ENCODE results near the gene TIRAP.
A peak's percentile ranks its signal among the peaks of the same experiment; 100 is the strongest.
"Not testable (repeated sequence)": the region's sequence is repeated elsewhere in the genome, so short reads cannot be mapped to it uniquely, and the experiment has no call there.

TIRAP gene

GRCh38 chr11:126290887-126291286, 8.0 kb downstream of the TIRAP start:
- Histone ChIP-seq H3K4me1 (ENCODE audit: insufficient read depth, low read length) (no peaks in the 10 kb centered on the region), H3K4me3 (ENCODE audit: low read length) (no peak overlapping the region), H3K27me3 (ENCODE audit: insufficient read depth, low read length) (no peaks in the 10 kb centered on the region), H3K9me3 (ENCODE audit: insufficient read depth, low read depth, low read length) (no peaks in the 10 kb centered on the region), H3K27ac (ENCODE audit: low read length) (no peak overlapping the region), H3K36me3 (ENCODE audit: insufficient read depth, low read depth, low read length) (peaks cover 20% of the 10 kb centered on the region), H3K9ac (ENCODE audit: low read depth, low read length) (no peak overlapping the region)

- Histone ChIP-seq H3K4me1 (ENCODE audit: insufficient read depth, low read length) (no peaks in the 10 kb centered on the region), H3K4me3 (ENCODE audit: low read length) (no peak overlapping the region), H3K9me3 (ENCODE audit: insufficient read depth, low read depth, low read length) (no peaks in the 10 kb centered on the region), H3K9ac (ENCODE audit: low read depth, low read length) (no peak overlapping the region), H3K36me3 (ENCODE audit: insufficient read depth, low read depth, low read length) (peaks cover 23% of the 10 kb centered on the region), H3K27ac (ENCODE audit: low read length) (no peak overlapping the region), H3K27me3 (ENCODE audit: insufficient read depth, low read length) (no peaks in the 10 kb centered on the region)
These were observed 10.8 kb downstream of the TIRAP start for GRCh38 chr11:126293726-126294125.

DNA sequence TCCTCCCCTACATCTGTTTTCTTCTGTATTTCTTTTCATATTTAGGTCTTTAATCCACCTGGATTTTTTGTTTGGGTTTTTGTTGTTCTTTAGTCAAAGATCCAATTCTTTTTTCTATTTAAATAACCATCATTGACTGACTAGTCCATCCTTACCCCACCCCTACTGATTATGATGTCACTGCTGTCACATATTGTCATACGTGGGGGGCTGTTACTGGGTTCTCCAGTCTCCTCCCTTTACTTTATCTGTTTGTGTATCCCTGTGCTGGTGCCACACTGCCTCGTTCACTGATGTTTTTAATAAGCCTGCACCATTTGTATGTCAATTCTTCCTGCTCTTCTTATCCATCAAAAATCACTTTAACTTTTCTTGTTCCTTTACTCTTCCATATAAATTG, 14.1 kb downstream of the TIRAP start:
- Histone ChIP-seq H3K4me3 (ENCODE audit: low read length) (no peak overlapping the region), H3K36me3 (ENCODE audit: insufficient read depth, low read depth, low read length) (peaks cover 24% of the 10 kb centered on the region), H3K27ac (ENCODE audit: low read length) (no peak overlapping the region), H3K4me1 (ENCODE audit: insufficient read depth, low read length) (no peaks in the 10 kb centered on the region), H3K9me3 (ENCODE audit: insufficient read depth, low read depth, low read length) (no peaks in the 10 kb centered on the region), H3K9ac (ENCODE audit: low read depth, low read length) (no peak overlapping the region), H3K27me3 (ENCODE audit: insufficient read depth, low read length) (no peaks in the 10 kb centered on the region)

GRCh38 chr11:126303623-126304456, 20.9 kb downstream of the TIRAP start, which contains the start of gene DCPS:
Gene DCPS, plus strand, starts transcription at chr11:126304060. Its CDS starts 21 bp downstream, at chr11:126304081.
- 0 out of 2 replicates have a peak, but pooled peaks cover 5% of the 10 kb centered on the region for H3K4me1 ChIP-seq (ENCODE audit: insufficient read depth, low read length)
- no peaks in the 10 kb centered on the region for H3K9me3 ChIP-seq (ENCODE audit: insufficient read depth, low read depth, low read length)
- H3K27ac ChIP-seq (ENCODE audit: low read length) = peak within 1 kb of the TSS; percentile 95
- H3K4me3 ChIP-seq (ENCODE audit: low read length) = peak within 1 kb of the TSS; percentile 84
- H3K36me3 ChIP-seq (ENCODE audit: insufficient read depth, low read depth, low read length) = peaks cover 6% of the 10 kb centered on the region; the same call in 1 of the 2 replicates
- H3K9ac ChIP-seq (ENCODE audit: low read depth, low read length) = peak within 1 kb of the TSS; percentile 97
- no peaks in the 10 kb centered on the region for H3K27me3 ChIP-seq (ENCODE audit: insufficient read depth, low read length)

- H3K4me3 ChIP-seq (ENCODE audit: low read length) = peak overlapping the region; percentile 84
- H3K27ac ChIP-seq (ENCODE audit: low read length) = peak overlapping the region; percentile 95
These were observed 21.7 kb downstream of the TIRAP start for GRCh38 chr11:126304457-126305075.

GRCh38 chr11:126305699-126306098, 22.8 kb downstream of the TIRAP start:
- H3K9me3 ChIP-seq (ENCODE audit: insufficient read depth, low read depth, low read length) = no peaks in the 10 kb centered on the region
- H3K9ac ChIP-seq (ENCODE audit: low read depth, low read length) = no peak overlapping the region
- H3K4me1 ChIP-seq (ENCODE audit: insufficient read depth, low read length) = 0 out of 2 replicates have a peak, but pooled peaks cover 5% of the 10 kb centered on the region
- no peak overlapping the region for H3K4me3 ChIP-seq (ENCODE audit: low read length)
- H3K36me3 ChIP-seq (ENCODE audit: insufficient read depth, low read depth, low read length) = peaks cover 6% of the 10 kb centered on the region; the same call in 1 of the 2 replicates
- no peaks in the 10 kb centered on the region for H3K27me3 ChIP-seq (ENCODE audit: insufficient read depth, low read length)
- H3K27ac ChIP-seq (ENCODE audit: low read length) = no peak overlapping the region

More at GRCh38 chr11:126304457-126305075, 21.7 kb downstream of the TIRAP start:
- H3K36me3 ChIP-seq (ENCODE audit: insufficient read depth, low read depth, low read length) = peaks cover 6% of the 10 kb centered on the region; the same call in 1 of the 2 replicates
- H3K9ac ChIP-seq (ENCODE audit: low read depth, low read length) = peak overlapping the region; percentile 97
- H3K9me3 ChIP-seq (ENCODE audit: insufficient read depth, low read depth, low read length) = no peaks in the 10 kb centered on the region
- 0 out of 2 replicates have a peak, but pooled peaks cover 5% of the 10 kb centered on the region for H3K4me1 ChIP-seq (ENCODE audit: insufficient read depth, low read length)
- H3K27me3 ChIP-seq (ENCODE audit: insufficient read depth, low read length) = no peaks in the 10 kb centered on the region

GRCh38 chr11:126307706-126308105, 24.8 kb downstream of the TIRAP start:
- H3K9me3 ChIP-seq (ENCODE audit: insufficient read depth, low read depth, low read length) = no peaks in the 10 kb centered on the region
- no peak overlapping the region for H3K4me3 ChIP-seq (ENCODE audit: low read length)
- H3K27ac ChIP-seq (ENCODE audit: low read length) = no peak overlapping the region
- no peak overlapping the region for H3K9ac ChIP-seq (ENCODE audit: low read depth, low read length)
- H3K36me3 ChIP-seq (ENCODE audit: insufficient read depth, low read depth, low read length) = peaks cover 6% of the 10 kb centered on the region; the same call in 1 of the 2 replicates
- 0 out of 2 replicates have a peak, but pooled peaks cover 5% of the 10 kb centered on the region for H3K4me1 ChIP-seq (ENCODE audit: insufficient read depth, low read length)
- H3K27me3 ChIP-seq (ENCODE audit: insufficient read depth, low read length) = no peaks in the 10 kb centered on the region

GRCh38 chr11:126308271-126308671, 25.4 kb downstream of the TIRAP start:
- no peak overlapping the region for H3K4me3 ChIP-seq (ENCODE audit: low read length)
- no peaks in the 10 kb centered on the region for H3K27me3 ChIP-seq (ENCODE audit: insufficient read depth, low read length)
- H3K36me3 ChIP-seq (ENCODE audit: insufficient read depth, low read depth, low read length) = peaks cover 6% of the 10 kb centered on the region; the same call in 1 of the 2 replicates
- H3K9me3 ChIP-seq (ENCODE audit: insufficient read depth, low read depth, low read length) = no peaks in the 10 kb centered on the region
- no peak overlapping the region for H3K9ac ChIP-seq (ENCODE audit: low read depth, low read length)
- H3K27ac ChIP-seq (ENCODE audit: low read length) = no peak overlapping the region
- H3K4me1 ChIP-seq (ENCODE audit: insufficient read depth, low read length) = 0 out of 2 replicates have a peak, but pooled peaks cover 5% of the 10 kb centered on the region

GRCh38 chr11:126308771-126309170, 25.9 kb downstream of the TIRAP start:
- H3K36me3 ChIP-seq (ENCODE audit: insufficient read depth, low read depth, low read length); H3K27ac ChIP-seq (ENCODE audit: low read length); H3K27me3 ChIP-seq (ENCODE audit: insufficient read depth, low read length); H3K4me1 ChIP-seq (ENCODE audit: insufficient read depth, low read length); H3K4me3 ChIP-seq (ENCODE audit: low read length); H3K9ac ChIP-seq (ENCODE audit: low read depth, low read length); H3K9me3 ChIP-seq (ENCODE audit: insufficient read depth, low read depth, low read length): not testable (repeated sequence)

GRCh38 chr11:126310200-126310991, 27.5 kb downstream of the TIRAP start:
- no peaks in the 10 kb centered on the region for H3K4me1 ChIP-seq (ENCODE audit: insufficient read depth, low read length)
- H3K9me3 ChIP-seq (ENCODE audit: insufficient read depth, low read depth, low read length) = no peaks in the 10 kb centered on the region
- peaks cover 6% of the 10 kb centered on the region; the same call in 1 of the 2 replicates for H3K36me3 ChIP-seq (ENCODE audit: insufficient read depth, low read depth, low read length)
- no peaks in the 10 kb centered on the region for H3K27me3 ChIP-seq (ENCODE audit: insufficient read depth, low read length)
- no peak overlapping the region for H3K4me3 ChIP-seq (ENCODE audit: low read length)
- no peak overlapping the region for H3K27ac ChIP-seq (ENCODE audit: low read length)
- no peak overlapping the region for H3K9ac ChIP-seq (ENCODE audit: low read depth, low read length)

DNA sequence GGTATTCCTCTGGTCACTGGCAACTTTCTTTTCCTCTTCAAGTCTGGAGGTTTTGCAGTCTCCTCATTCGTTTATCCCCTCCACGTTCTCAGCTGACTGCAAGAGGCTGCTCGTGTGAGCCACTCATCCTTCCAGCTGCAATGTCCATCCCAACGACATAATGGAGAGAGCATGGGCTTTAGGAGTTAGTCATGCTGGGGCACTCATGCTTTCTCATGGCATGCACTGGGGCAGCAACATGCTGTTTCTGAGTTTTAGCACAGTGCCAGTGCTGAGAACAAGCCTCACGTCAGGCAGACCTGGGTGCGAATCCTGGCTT, 28.1 kb downstream of the TIRAP start:
- Histone ChIP-seq H3K27ac (ENCODE audit: low read length) (no peak overlapping the region), H3K4me1 (ENCODE audit: insufficient read depth, low read length) (no peaks in the 10 kb centered on the region), H3K9ac (ENCODE audit: low read depth, low read length) (no peak overlapping the region), H3K36me3 (ENCODE audit: insufficient read depth, low read depth, low read length) (peaks cover 6% of the 10 kb centered on the region; the same call in 1 of the 2 replicates), H3K27me3 (ENCODE audit: insufficient read depth, low read length) (no peaks in the 10 kb centered on the region), H3K4me3 (ENCODE audit: low read length) (no peak overlapping the region), H3K9me3 (ENCODE audit: insufficient read depth, low read depth, low read length) (no peaks in the 10 kb centered on the region)

Measured in iPS-20b (cell line).